HCT116 (cell line): ENCODE measurements around the gene TNFAIP2. TPM values are rescaled to one million over a fixed set of nuclear protein-coding genes. Genes with fewer than 3 reads are reported as not detected.

Experiments
- ATAC-seq: fragments of 200-7000 bp; cut with Tn5 transposase; 2 replicates; pipeline ENCODE4 v1.9.1; 2020; ENCODE audit warnings: mild to moderate bottlenecking, moderate library complexity
- BruUV-seq: library from RNA; stranded (reverse); fragments of 400-500 nt; replicated peaks from 2 replicates; lab custom pipeline; 2021; lab: Mats Ljungman, UMichigan
- CTCF ChIA-PET: fragments of 300-600 bp; sonication (Branson Sonifier 250); formaldehyde crosslinking; loops from one replicate; lab custom pipeline; 2021; ENCODE audit warnings: antibody characterized with exemption; lab: Charles Lee
- POLR2A ChIA-PET: fragments of 300-600, 350-600 bp; sonication (Branson Sonifier 250); formaldehyde crosslinking; loops from one replicate; lab custom pipeline; 2021; ENCODE audit warnings: antibody characterized with exemption; lab: Charles Lee
- RAD21 ChIA-PET, 2 experiments: fragments of 300-600 bp; sonication (Branson Sonifier 250); formaldehyde crosslinking; loops; one replicate each; lab custom pipeline; 2023; ENCODE audit warnings: low total read pairs in 2 of 2; ENCODE audit not compliant: uncharacterized antibody in 2 of 2, unreplicated experiment in 2 of 2, low non-redundant PET in 1 of 2; lab: Charles Lee
- DNase-seq: peaks from one replicate; pipeline ENCODE4 v3.0.0-alpha.2; 2010; ENCODE audit warnings: low read depth, low spot score
- H2AFZ ChIP-seq: fragments of 200-600 bp; shearing (Covaris generic), sonication (generic); 2 replicates; pipeline ENCODE4 v1.6.1; 2017; ENCODE audit warnings: low read depth, mixed run types, mixed read lengths, antibody characterized with exemption, low read length; ENCODE audit not compliant: poor library complexity, severe bottlenecking
- H3K27ac ChIP-seq: 2 replicates; pipeline ENCODE4 v1.5.1; 2012; ENCODE audit warnings: low read depth, low read length
- H3K27me3 ChIP-seq: fragments of 200-600 bp; sonication (generic); 2 replicates; pipeline ENCODE4 v1.6.1; 2016; ENCODE audit warnings: mixed run types, low read length, mixed read lengths; ENCODE audit not compliant: insufficient read depth
- H3K36me3 ChIP-seq, 2 experiments: fragments of 200-500 bp in 1 of 2; fragments of 200-600 bp in 1 of 2; sonication (Bioruptor generic) in 1 of 2; sonication (generic) in 1 of 2; 2 replicates each; pipeline versions ENCODE4 v1.5.1 to v1.6.1; 2014 to 2016; ENCODE audit warnings: low read length in 2 of 2, inconsistent platforms in 1 of 2, mixed read lengths in 1 of 2, mixed run types in 1 of 2; ENCODE audit not compliant: insufficient read depth in 2 of 2, control insufficient read depth in 1 of 2
- H3K4me1 ChIP-seq, 2 experiments: fragments of 200-600 bp in 1 of 2; sonication (generic) in 1 of 2; 2 replicates each; pipeline versions ENCODE4 v1.5.1 to v1.6.1; 2012 to 2017; ENCODE audit warnings: low read length in 2 of 2, inconsistent platforms in 1 of 2, mild to moderate bottlenecking in 1 of 2, mixed read lengths in 1 of 2, mixed run types in 1 of 2, moderate library complexity in 1 of 2; ENCODE audit not compliant: insufficient read depth in 2 of 2, control insufficient read depth in 1 of 2
- H3K4me2 ChIP-seq: fragments of 200-600 bp; sonication (generic); 2 replicates; pipeline ENCODE4 v1.6.1; 2017; ENCODE audit warnings: mixed run types, low read length, mixed read lengths
- H3K4me3 ChIP-seq, 2 experiments: fragments of 200-600 bp in 1 of 2; sonication (generic) in 1 of 2; replicated peaks in 1 of 2; 2 replicates each; pipeline ENCODE4 v1.5.1; 2011 to 2016; ENCODE audit warnings: low read length in 2 of 2, control low read depth in 1 of 2, low read depth in 1 of 2, mild to moderate bottlenecking in 1 of 2, mixed read lengths in 1 of 2, mixed run types in 1 of 2
- H3K79me2 ChIP-seq: fragments of 200-600 bp; sonication (generic); 2 replicates; pipeline ENCODE4 v1.6.1; 2017; ENCODE audit warnings: mild to moderate bottlenecking, mixed run types, low read length, moderate library complexity, mixed read lengths; ENCODE audit not compliant: insufficient read depth
- H3K9ac ChIP-seq: fragments of 200-600 bp; sonication (generic); 2 replicates; pipeline ENCODE4 v1.6.1; 2016; ENCODE audit warnings: low read length, mixed read lengths
- H3K9me2 ChIP-seq: fragments of 200-600 bp; sonication (generic), shearing (Covaris generic); 2 replicates; pipeline ENCODE4 v1.6.1; 2017; ENCODE audit warnings: mixed run types, mild to moderate bottlenecking, moderate library complexity; ENCODE audit not compliant: insufficient read depth
- H3K9me3 ChIP-seq, 2 experiments: fragments of 200-500 bp in 1 of 2; fragments of 200-600 bp in 1 of 2; sonication (Bioruptor generic) in 1 of 2; sonication (generic) in 1 of 2; 2 replicates each; pipeline ENCODE4 v1.6.1; 2014 to 2017; ENCODE audit warnings: low read length in 2 of 2, mixed read lengths in 2 of 2, inconsistent platforms in 1 of 2, low read depth in 1 of 2, mild to moderate bottlenecking in 1 of 2, mixed run types in 1 of 2, moderate library complexity in 1 of 2; ENCODE audit not compliant: control insufficient read depth in 1 of 2, insufficient read depth in 1 of 2
- H4K20me1 ChIP-seq: fragments of 200-600 bp; sonication (generic), shearing (Covaris generic); 2 replicates; pipeline ENCODE4 v1.6.1; 2017; ENCODE audit warnings: mixed run types, mild to moderate bottlenecking, moderate library complexity; ENCODE audit not compliant: insufficient read depth
- CBX3 ChIP-seq: IDR thresholded peaks from 2 replicates; pipeline ENCODE4 v1.6.1; 2012; ENCODE audit warnings: low read depth
- EGR1 ChIP-seq: IDR thresholded peaks from 2 replicates; pipeline ENCODE4 v1.6.1; 2012; ENCODE audit warnings: low read depth
- FOSL1 ChIP-seq: IDR thresholded peaks from 2 replicates; pipeline ENCODE4 v1.6.1; 2012; ENCODE audit warnings: low read depth
- POLR2A ChIP-seq: IDR thresholded peaks from 2 replicates; pipeline ENCODE4 v1.7.0; 2011; ENCODE audit warnings: borderline replicate concordance; ENCODE audit not compliant: insufficient read depth, insufficient read length; ENCODE audit errors: extremely low read depth
- POLR2AphosphoS5 ChIP-seq: IDR thresholded peaks from 2 replicates; pipeline ENCODE4 v1.6.1; 2011; ENCODE audit warnings: mild to moderate bottlenecking, low read depth, low read length, moderate library complexity
- SIN3A ChIP-seq: IDR thresholded peaks from 2 replicates; pipeline ENCODE4 v1.6.1; 2012; ENCODE audit warnings: low read depth
- SRF ChIP-seq: IDR thresholded peaks from 2 replicates; pipeline ENCODE4 v1.6.1; 2012; ENCODE audit warnings: low read depth
- YY1 ChIP-seq: IDR thresholded peaks from 2 replicates; pipeline ENCODE4 v1.6.1; 2011; ENCODE audit warnings: low read length, low read depth, moderate library complexity, mild to moderate bottlenecking; ENCODE audit not compliant: insufficient replicate concordance; ENCODE audit errors: extremely low read depth
- ZFX ChIP-seq: fragments of 450-650 bp; IDR thresholded peaks from 2 replicates; pipeline ENCODE4 v1.6.1; 2017
- ZNF274 ChIP-seq: fragments of 200-500 bp; sonication (Bioruptor generic); IDR thresholded peaks from 2 replicates; pipeline ENCODE4 v1.6.1; 2014; ENCODE audit warnings: mild to moderate bottlenecking, low read depth, low read length, inconsistent platforms
- intact Hi-C: fragments of 100-400 bp; cut with micrococcal nuclease; formaldehyde crosslinking; loops from 2 replicates; pipeline ENCODE4 v1.10.0; 2022
- total RNA-seq: library from RNA; stranded (reverse); gene quantifications from one replicate; pipeline ENCODE4 v1.2.1, GENCODE V29; 2021; ENCODE audit not compliant: unreplicated experiment
- TF ChIP-seq, protein P1 (sequence below): IDR thresholded peaks from 2 replicates; pipeline ENCODE4 v1.6.1; 2011; ENCODE audit warnings: mild to moderate bottlenecking, low read length, moderate library complexity; ENCODE audit not compliant: insufficient replicate concordance; ENCODE audit errors: extremely low read depth
- TF ChIP-seq, protein P2 (sequence below), 3 experiments: fragments of 200-600 bp in 1 of 3; sonication (generic) in 1 of 3; IDR thresholded peaks in 2 of 3; conservative IDR thresholded peaks in 1 of 3; 2 replicates each; pipeline ENCODE4 v1.5.1; 2012 to 2017; ENCODE audit warnings: low read depth in 2 of 3, low read length in 2 of 3, antibody characterized with exemption in 1 of 3, borderline replicate concordance in 1 of 3, control low read depth in 1 of 3, mild to moderate bottlenecking in 1 of 3, mixed read lengths in 1 of 3, mixed run types in 1 of 3, moderate library complexity in 1 of 3; ENCODE audit not compliant: insufficient read depth in 1 of 3

The TNFAIP2 gene
- total RNA-seq, 1 experiment from 2014 or later: 74.8 TPM

DNA sequence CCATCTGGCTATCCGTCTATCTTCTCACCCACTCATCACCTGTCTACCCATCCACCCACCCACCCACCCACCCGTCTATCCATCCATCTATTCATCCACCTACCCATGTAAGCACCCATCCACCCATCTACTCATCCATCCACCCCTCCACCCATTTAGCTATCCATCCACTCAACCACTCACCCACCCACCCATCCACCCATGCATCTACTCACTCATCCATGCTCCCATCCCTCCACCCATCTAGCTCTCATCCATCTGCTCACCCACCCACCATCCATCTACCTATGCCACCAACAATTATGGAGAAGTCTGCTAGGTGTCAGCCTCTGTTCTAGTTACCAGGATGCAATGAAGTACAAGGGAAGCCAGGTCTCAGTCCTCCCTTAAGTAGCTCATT, 11.1 kb downstream of the TNFAIP2 start:
- BruUV-seq: no TSS peak
- TF ChIP-seq EGR1 (no peak), FOSL1 (no peak), ZFX (no peak), ZNF274 (no peak), SRF (no peak), POLR2A (no peak), SIN3A (no peak), YY1 (no peak), CBX3 (no peak), POLR2AphosphoS5 (no peak)
- TF ChIP-seq, protein P1, sequence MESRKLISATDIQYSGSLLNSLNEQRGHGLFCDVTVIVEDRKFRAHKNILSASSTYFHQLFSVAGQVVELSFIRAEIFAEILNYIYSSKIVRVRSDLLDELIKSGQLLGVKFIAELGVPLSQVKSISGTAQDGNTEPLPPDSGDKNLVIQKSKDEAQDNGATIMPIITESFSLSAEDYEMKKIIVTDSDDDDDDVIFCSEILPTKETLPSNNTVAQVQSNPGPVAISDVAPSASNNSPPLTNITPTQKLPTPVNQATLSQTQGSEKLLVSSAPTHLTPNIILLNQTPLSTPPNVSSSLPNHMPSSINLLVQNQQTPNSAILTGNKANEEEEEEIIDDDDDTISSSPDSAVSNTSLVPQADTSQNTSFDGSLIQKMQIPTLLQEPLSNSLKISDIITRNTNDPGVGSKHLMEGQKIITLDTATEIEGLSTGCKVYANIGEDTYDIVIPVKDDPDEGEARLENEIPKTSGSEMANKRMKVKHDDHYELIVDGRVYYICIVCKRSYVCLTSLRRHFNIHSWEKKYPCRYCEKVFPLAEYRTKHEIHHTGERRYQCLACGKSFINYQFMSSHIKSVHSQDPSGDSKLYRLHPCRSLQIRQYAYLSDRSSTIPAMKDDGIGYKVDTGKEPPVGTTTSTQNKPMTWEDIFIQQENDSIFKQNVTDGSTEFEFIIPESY: no peak
- TF ChIP-seq, protein P2, sequence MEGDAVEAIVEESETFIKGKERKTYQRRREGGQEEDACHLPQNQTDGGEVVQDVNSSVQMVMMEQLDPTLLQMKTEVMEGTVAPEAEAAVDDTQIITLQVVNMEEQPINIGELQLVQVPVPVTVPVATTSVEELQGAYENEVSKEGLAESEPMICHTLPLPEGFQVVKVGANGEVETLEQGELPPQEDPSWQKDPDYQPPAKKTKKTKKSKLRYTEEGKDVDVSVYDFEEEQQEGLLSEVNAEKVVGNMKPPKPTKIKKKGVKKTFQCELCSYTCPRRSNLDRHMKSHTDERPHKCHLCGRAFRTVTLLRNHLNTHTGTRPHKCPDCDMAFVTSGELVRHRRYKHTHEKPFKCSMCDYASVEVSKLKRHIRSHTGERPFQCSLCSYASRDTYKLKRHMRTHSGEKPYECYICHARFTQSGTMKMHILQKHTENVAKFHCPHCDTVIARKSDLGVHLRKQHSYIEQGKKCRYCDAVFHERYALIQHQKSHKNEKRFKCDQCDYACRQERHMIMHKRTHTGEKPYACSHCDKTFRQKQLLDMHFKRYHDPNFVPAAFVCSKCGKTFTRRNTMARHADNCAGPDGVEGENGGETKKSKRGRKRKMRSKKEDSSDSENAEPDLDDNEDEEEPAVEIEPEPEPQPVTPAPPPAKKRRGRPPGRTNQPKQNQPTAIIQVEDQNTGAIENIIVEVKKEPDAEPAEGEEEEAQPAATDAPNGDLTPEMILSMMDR (IDR thresholded peaks at IDR 0.05 in 2 of 3, conservative IDR thresholded peaks at IDR 0.05 in 1 of 3; ENCODE audit: borderline replicate concordance in 1 of 3, insufficient read depth in 1 of 3, low read depth in 2 of 3, low read length in 2 of 3): no peak
- peaks cover 21 to 28% of the 10 kb centered on the region in 2 experiments for H3K4me1 ChIP-seq
- no peaks in the 10 kb centered on the region for H3K9me3 ChIP-seq
- intact Hi-C loops: no loop called here
- H3K4me2 ChIP-seq: no peak overlapping the region
- POLR2A ChIA-PET: no interaction called here
- ATAC-seq (no peak), DNase-seq (no peak)
- no peak overlapping the region for H3K27ac ChIP-seq
- no peaks in the 10 kb centered on the region for H3K79me2 ChIP-seq
- no peak overlapping the region for H2AFZ ChIP-seq
- no peaks in the 10 kb centered on the region for H4K20me1 ChIP-seq
- H3K36me3 ChIP-seq: peaks cover 8 to 16% of the 10 kb centered on the region in 2 experiments; a peak in 1 of 4 replicates
- CTCF ChIA-PET: interaction anchor here (3.3 kb wide), 1 partner anchor 29 kb away, joined by 14 read pairs; no protein-coding TSS in a partner anchor
- H3K4me3 ChIP-seq: no peak overlapping the region
- no peaks in the 10 kb centered on the region for H3K27me3 ChIP-seq
- RAD21 ChIA-PET: interaction anchor here in 1 of 2 experiments (0.6 kb wide), 1 partner anchor 35 kb away, joined by 3 read pairs; no protein-coding TSS in a partner anchor
- no peak overlapping the region for H3K9ac ChIP-seq
- no peaks in the 10 kb centered on the region for H3K9me2 ChIP-seq
